Fibroblast of lung (primary cell): ENCODE results near the gene IL31RA. TPM values are rescaled to one million over a fixed set of nuclear protein-coding genes. Genes with fewer than 3 reads are reported as not detected.

ENCODE experiments used
- DNase-seq, 2 donors: peaks; one replicate each; pipeline versions ENCODE4 v3.0.0 to v3.0.0-alpha.2; 2010; ENCODE audit warnings: low read depth in 2 of 2
- H2AFZ ChIP-seq: 2 replicates; pipeline ENCODE4 v1.5.1; 2012; ENCODE audit warnings: low read length, control low read depth, inconsistent platforms
- H3K27ac ChIP-seq: 2 replicates; pipeline ENCODE4 v1.5.1; 2011; ENCODE audit warnings: low read length, control low read depth; ENCODE audit not compliant: insufficient read depth
- H3K27me3 ChIP-seq: 2 replicates; pipeline ENCODE4 v1.5.1; 2011; ENCODE audit warnings: mild to moderate bottlenecking, low read length; ENCODE audit not compliant: control insufficient read depth, insufficient read depth
- H3K36me3 ChIP-seq: 2 replicates; pipeline ENCODE4 v1.5.1; 2011; ENCODE audit warnings: low read length; ENCODE audit not compliant: control insufficient read depth, insufficient read depth
- H3K4me1 ChIP-seq: 2 replicates; pipeline ENCODE4 v1.5.1; 2011; ENCODE audit warnings: low read length; ENCODE audit not compliant: control insufficient read depth, insufficient read depth; ENCODE audit errors: extremely low read depth
- H3K4me2 ChIP-seq: 2 replicates; pipeline ENCODE4 v1.5.1; 2011; ENCODE audit warnings: low read length, control low read depth; ENCODE audit not compliant: insufficient read depth; ENCODE audit errors: extremely low read depth
- H3K4me3 ChIP-seq, 4 experiments: fragments of 200-600 bp in 1 of 4; sonication (generic) in 1 of 4; replicated peaks in 1 of 4; 2 replicates each; pipeline ENCODE4 v1.5.1; 2011 to 2016; ENCODE audit warnings: low read length in 4 of 4, low read depth in 3 of 4, mild to moderate bottlenecking in 3 of 4, control low read depth in 2 of 4, inconsistent platforms in 1 of 4, mixed read lengths in 1 of 4; ENCODE audit not compliant: insufficient read depth in 1 of 4; ENCODE audit errors: control extremely low read depth in 1 of 4
- H3K79me2 ChIP-seq: 2 replicates; pipeline ENCODE4 v1.5.1; 2012; ENCODE audit warnings: mild to moderate bottlenecking, low read length, inconsistent platforms; ENCODE audit not compliant: control insufficient read depth, insufficient read depth
- H3K9ac ChIP-seq: 2 replicates; pipeline ENCODE4 v1.5.1; 2011; ENCODE audit warnings: mild to moderate bottlenecking, low read length, control low read depth; ENCODE audit not compliant: insufficient read depth
- H3K9me3 ChIP-seq: 2 replicates; pipeline ENCODE4 v1.5.1; 2012; ENCODE audit warnings: low read depth, low read length; ENCODE audit not compliant: control insufficient read depth, insufficient read depth
- H4K20me1 ChIP-seq: 2 replicates; pipeline ENCODE4 v1.5.1; 2011; ENCODE audit warnings: low read length; ENCODE audit not compliant: control insufficient read depth, insufficient read depth; ENCODE audit errors: extremely low read depth
- CTCF ChIP-seq, 2 donors: IDR thresholded peaks in 1 of 2; conservative IDR thresholded peaks in 1 of 2; 1 replicate in 1 of 2; 2 replicates in 1 of 2; pipeline ENCODE4 v1.5.1; 2011 to 2012; ENCODE audit warnings: low read length in 2 of 2, control low read depth in 1 of 2, inconsistent platforms in 1 of 2, low read depth in 1 of 2, mild to moderate bottlenecking in 1 of 2
- EZH2 ChIP-seq: IDR thresholded peaks from 2 replicates; pipeline ENCODE4 v1.5.1; 2012; ENCODE audit warnings: low read length, control low read depth, mild to moderate bottlenecking; ENCODE audit errors: missing control alignments
- polyA plus RNA-seq, 2 donors: library from polyadenylated mRNA; depleted of rRNA in 1 of 2; stranded (reverse) in 1 of 2; unstranded in 1 of 2; fragments of >200 nt; gene quantifications; 2 replicates each; pipeline ENCODE4 v1.2.1, GENCODE V29; 2011 to 2012; ENCODE audit warnings: missing spikeins in 1 of 2
- total RNA-seq: library from RNA; depleted of rRNA; stranded (reverse); fragments of >200 nt; gene quantifications from 2 replicates; pipeline ENCODE4 v1.2.1, GENCODE V29; 2014

The IL31RA gene
- total and polyA plus RNA-seq, 2 donors (not counting 1 experiment from before 2014, with no cell fraction given), result 0.28 to 2.6 TPM

GRCh38 chr5:55895346-55895745 lies 44.2 kb downstream of the IL31RA start:
- no peaks in the 10 kb centered on the region for H3K36me3 ChIP-seq
- H3K4me3 ChIP-seq, result no peak overlapping the region
- no peaks in the 10 kb centered on the region for H3K9me3 ChIP-seq
- H3K4me1 ChIP-seq, result peaks cover 4% of the 10 kb centered on the region
- no peak for DNase-seq
- H2AFZ ChIP-seq, result no peak overlapping the region
- H4K20me1 ChIP-seq, result no peaks in the 10 kb centered on the region
- H3K27ac ChIP-seq, result no peak overlapping the region
- no peaks in the 10 kb centered on the region for H3K79me2 ChIP-seq
- TF ChIP-seq CTCF (conservative IDR thresholded peaks at IDR 0.05 in 1 of 2, IDR thresholded peaks at IDR 0.05 in 1 of 2; ENCODE audit: low read depth in 1 of 2, low read length in 2 of 2), result no peak
- no peak for TF ChIP-seq EZH2
- no peaks in the 10 kb centered on the region for H3K27me3 ChIP-seq
- no peak overlapping the region for H3K9ac ChIP-seq
- H3K4me2 ChIP-seq, result no peak overlapping the region

- DNase-seq, result no peak
- H3K4me1 ChIP-seq, result peaks cover 4% of the 10 kb centered on the region
- H3K9me3 ChIP-seq, result no peaks in the 10 kb centered on the region
- H3K9ac ChIP-seq, result no peak overlapping the region
- TF ChIP-seq CTCF (conservative IDR thresholded peaks at IDR 0.05 in 1 of 2, IDR thresholded peaks at IDR 0.05 in 1 of 2; ENCODE audit: low read depth in 1 of 2, low read length in 2 of 2) (no peak), EZH2 (no peak)
- no peak overlapping the region for H3K27ac ChIP-seq
- no peaks in the 10 kb centered on the region for H3K36me3 ChIP-seq
- no peaks in the 10 kb centered on the region for H3K27me3 ChIP-seq
- no peaks in the 10 kb centered on the region for H4K20me1 ChIP-seq
- no peak overlapping the region for H3K4me3 ChIP-seq
- H2AFZ ChIP-seq, result no peak overlapping the region
- H3K79me2 ChIP-seq, result no peaks in the 10 kb centered on the region
- no peak overlapping the region for H3K4me2 ChIP-seq
These were observed 45.1 kb downstream of the IL31RA start for GRCh38 chr5:55896238-55896637.

- Histone ChIP-seq H3K79me2 (no peaks in the 10 kb centered on the region), H3K4me2 (no peak overlapping the region), H3K27ac (no peak overlapping the region), H3K9ac (no peak overlapping the region), H3K4me3 (no peak overlapping the region), H3K27me3 (no peaks in the 10 kb centered on the region), H2AFZ (no peak overlapping the region), H3K36me3 (no peaks in the 10 kb centered on the region), H3K4me1 (peaks cover 4% of the 10 kb centered on the region), H3K9me3 (no peaks in the 10 kb centered on the region), H4K20me1 (no peaks in the 10 kb centered on the region)
- DNase-seq, result peak in 1 of 2 donors; percentile 34
- TF ChIP-seq CTCF (conservative IDR thresholded peaks at IDR 0.05 in 1 of 2, IDR thresholded peaks at IDR 0.05 in 1 of 2; ENCODE audit: low read depth in 1 of 2, low read length in 2 of 2) (no peak), EZH2 (no peak)
These were observed 45.5 kb downstream of the IL31RA start for GRCh38 chr5:55896663-55897062.
